GM12878 (cell line): ENCODE data around the gene TRIM46. TPM values are rescaled to one million over a fixed set of nuclear protein-coding genes. Genes with fewer than 3 reads are reported as not detected.

Experiments used
- BCL11A ChIP-seq: IDR thresholded peaks from 2 replicates; pipeline ENCODE4 v1.6.1; 2011; ENCODE audit warnings: low read depth, low read length
- CREB1 ChIP-seq: IDR thresholded peaks from 2 replicates; pipeline ENCODE4 v1.6.1; 2012; ENCODE audit warnings: low read depth, mild to moderate bottlenecking, inconsistent platforms
- CREM ChIP-seq: IDR thresholded peaks from 2 replicates; pipeline ENCODE4 v1.6.1; 2014; ENCODE audit warnings: antibody characterized with exemption, low read depth
- EGR1 ChIP-seq, 2 experiments: IDR thresholded peaks; 1 replicate in 1 of 2; 2 replicates in 1 of 2; pipeline ENCODE4 v1.6.1; 2011 to 2012; ENCODE audit warnings: low read depth in 2 of 2, low read length in 2 of 2, borderline replicate concordance in 1 of 2, mild to moderate bottlenecking in 1 of 2, moderate library complexity in 1 of 2
- HCFC1 ChIP-seq: fragments of 150-350 bp; IDR thresholded peaks from 2 replicates; pipeline ENCODE4 v1.6.1; 2014; ENCODE audit warnings: low read length
- IKZF1 ChIP-seq: fragments of 450-650 bp; conservative IDR thresholded peaks from 2 replicates; pipeline ENCODE4 v1.6.1; 2017; ENCODE audit warnings: antibody characterized with exemption, mild to moderate bottlenecking
- NBN ChIP-seq: fragments of 450-650 bp; IDR thresholded peaks from 2 replicates; pipeline ENCODE4 v1.6.1; 2016
- NR2C1 ChIP-seq: fragments of 450-650 bp; IDR thresholded peaks from 2 replicates; pipeline ENCODE4 v1.6.1; 2017; ENCODE audit warnings: antibody characterized with exemption, mild to moderate bottlenecking, moderate library complexity
- POLR2A ChIP-seq: IDR thresholded peaks from 2 replicates; pipeline ENCODE4 v1.6.1; 2011; ENCODE audit warnings: low read depth, mild to moderate bottlenecking, low read length
- POLR2AphosphoS5 ChIP-seq: IDR thresholded peaks from 2 replicates; pipeline ENCODE4 v1.6.1; 2011; ENCODE audit warnings: mild to moderate bottlenecking, low read length, inconsistent platforms
- SIX5 ChIP-seq: IDR thresholded peaks from 2 replicates; pipeline ENCODE4 v1.6.1; 2011; ENCODE audit warnings: mild to moderate bottlenecking, low read depth, low read length, moderate library complexity; ENCODE audit not compliant: severe bottlenecking
- SMARCA5 ChIP-seq: fragments of 450-650 bp; IDR thresholded peaks from 2 replicates; pipeline ENCODE4 v1.6.1; 2017; ENCODE audit warnings: mild to moderate bottlenecking
- YY1 ChIP-seq: IDR thresholded peaks from 2 replicates; pipeline ENCODE4 v1.6.1; 2011; ENCODE audit warnings: low read depth, mild to moderate bottlenecking, low read length
- ZNF622 ChIP-seq: fragments of 450-650 bp; IDR thresholded peaks from 2 replicates; pipeline ENCODE4 v1.6.1; 2017; ENCODE audit warnings: mild to moderate bottlenecking, inconsistent platforms
- polyA plus RNA-seq, 11 experiments: library from polyadenylated mRNA; depleted of rRNA in 4 of 11; unstranded in 6 of 11; stranded (reverse) in 5 of 11; fragments of >200 nt; fragmentation: Nextera tagmentation in 4 of 11; fragmentation: Illumina TruSeq in 1 of 11; extraction: Ambion mirVana in 4 of 11; extraction: Trizol in 1 of 11; gene quantifications; 1 replicate in 1 of 11; 2 replicates in 10 of 11; pipeline versions ENCODE4 v1.2.1 to v1.2.3, GENCODE V29; 2011 to 2016; ENCODE audit warnings: inconsistent platforms in 2 of 11, missing spikeins in 2 of 11, low read depth in 1 of 11
- total RNA-seq, 4 experiments: library from RNA; depleted of rRNA in 3 of 4; stranded (reverse); fragments of >200 nt in 3 of 4; fragmentation: Illumina TruSeq in 1 of 4; extraction: Trizol in 1 of 4; gene quantifications; 2 replicates each; pipeline versions ENCODE4 v1.2.1 to v1.2.3, GENCODE V29; 2013 to 2021
- TF ChIP-seq, protein P1 (sequence below): fragments of 450-650 bp; IDR thresholded peaks from 2 replicates; pipeline ENCODE4 v1.6.1; 2018; ENCODE audit warnings: mild to moderate bottlenecking, low read depth, moderate library complexity; ENCODE audit not compliant: partially characterized antibody
- TF ChIP-seq, protein P2 (sequence below): IDR thresholded peaks from 2 replicates; pipeline ENCODE4 v1.6.1; 2012; ENCODE audit warnings: low read depth, low read length, improper control_type of control experiment
- TF ChIP-seq, protein P3 (sequence below): fragments of 450-650 bp; formaldehyde crosslinking; IDR thresholded peaks from 2 replicates; pipeline ENCODE4 v1.5.0; 2022; ENCODE audit warnings: mild to moderate bottlenecking, missing genetic modification characterization
- TF ChIP-seq, protein P4 (sequence below): fragments of 450-650 bp; IDR thresholded peaks from 2 replicates; pipeline ENCODE4 v1.6.1; 2017; ENCODE audit warnings: low read depth, mild to moderate bottlenecking, moderate library complexity
- TF ChIP-seq, protein P5 (sequence below): fragments of 450-650 bp; IDR thresholded peaks from 2 replicates; pipeline ENCODE4 v1.6.1; 2018; ENCODE audit warnings: borderline replicate concordance, mild to moderate bottlenecking; ENCODE audit not compliant: partially characterized antibody

TRIM46 gene
- total and polyA plus RNA-seq, 10 of the 15 experiments (the other 5 are each of a cell fraction or from before 2014, with no cell fraction given) = 0.08 to 3.1 (median 0.97) TPM

- TF ChIP-seq, protein P1, sequence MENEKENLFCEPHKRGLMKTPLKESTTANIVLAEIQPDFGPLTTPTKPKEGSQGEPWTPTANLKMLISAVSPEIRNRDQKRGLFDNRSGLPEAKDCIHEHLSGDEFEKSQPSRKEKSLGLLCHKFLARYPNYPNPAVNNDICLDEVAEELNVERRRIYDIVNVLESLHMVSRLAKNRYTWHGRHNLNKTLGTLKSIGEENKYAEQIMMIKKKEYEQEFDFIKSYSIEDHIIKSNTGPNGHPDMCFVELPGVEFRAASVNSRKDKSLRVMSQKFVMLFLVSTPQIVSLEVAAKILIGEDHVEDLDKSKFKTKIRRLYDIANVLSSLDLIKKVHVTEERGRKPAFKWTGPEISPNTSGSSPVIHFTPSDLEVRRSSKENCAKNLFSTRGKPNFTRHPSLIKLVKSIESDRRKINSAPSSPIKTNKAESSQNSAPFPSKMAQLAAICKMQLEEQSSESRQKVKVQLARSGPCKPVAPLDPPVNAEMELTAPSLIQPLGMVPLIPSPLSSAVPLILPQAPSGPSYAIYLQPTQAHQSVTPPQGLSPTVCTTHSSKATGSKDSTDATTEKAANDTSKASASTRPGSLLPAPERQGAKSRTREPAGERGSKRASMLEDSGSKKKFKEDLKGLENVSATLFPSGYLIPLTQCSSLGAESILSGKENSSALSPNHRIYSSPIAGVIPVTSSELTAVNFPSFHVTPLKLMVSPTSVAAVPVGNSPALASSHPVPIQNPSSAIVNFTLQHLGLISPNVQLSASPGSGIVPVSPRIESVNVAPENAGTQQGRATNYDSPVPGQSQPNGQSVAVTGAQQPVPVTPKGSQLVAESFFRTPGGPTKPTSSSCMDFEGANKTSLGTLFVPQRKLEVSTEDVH = peak; percentile 92
- TF ChIP-seq, protein P2, sequence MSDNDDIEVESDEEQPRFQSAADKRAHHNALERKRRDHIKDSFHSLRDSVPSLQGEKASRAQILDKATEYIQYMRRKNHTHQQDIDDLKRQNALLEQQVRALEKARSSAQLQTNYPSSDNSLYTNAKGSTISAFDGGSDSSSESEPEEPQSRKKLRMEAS = no peak
- TF ChIP-seq CREM = peak; percentile 78; the same call in 1 of the 2 replicates
- no peak for TF ChIP-seq SMARCA5
- no peak for TF ChIP-seq ZNF622
- TF ChIP-seq BCL11A = no peak
- peak; percentile 88 for TF ChIP-seq YY1
- TF ChIP-seq NBN = peak; percentile 81
- peak; percentile 76 for TF ChIP-seq POLR2A
- peak; percentile 97 for TF ChIP-seq SIX5
- TF ChIP-seq, protein P3, sequence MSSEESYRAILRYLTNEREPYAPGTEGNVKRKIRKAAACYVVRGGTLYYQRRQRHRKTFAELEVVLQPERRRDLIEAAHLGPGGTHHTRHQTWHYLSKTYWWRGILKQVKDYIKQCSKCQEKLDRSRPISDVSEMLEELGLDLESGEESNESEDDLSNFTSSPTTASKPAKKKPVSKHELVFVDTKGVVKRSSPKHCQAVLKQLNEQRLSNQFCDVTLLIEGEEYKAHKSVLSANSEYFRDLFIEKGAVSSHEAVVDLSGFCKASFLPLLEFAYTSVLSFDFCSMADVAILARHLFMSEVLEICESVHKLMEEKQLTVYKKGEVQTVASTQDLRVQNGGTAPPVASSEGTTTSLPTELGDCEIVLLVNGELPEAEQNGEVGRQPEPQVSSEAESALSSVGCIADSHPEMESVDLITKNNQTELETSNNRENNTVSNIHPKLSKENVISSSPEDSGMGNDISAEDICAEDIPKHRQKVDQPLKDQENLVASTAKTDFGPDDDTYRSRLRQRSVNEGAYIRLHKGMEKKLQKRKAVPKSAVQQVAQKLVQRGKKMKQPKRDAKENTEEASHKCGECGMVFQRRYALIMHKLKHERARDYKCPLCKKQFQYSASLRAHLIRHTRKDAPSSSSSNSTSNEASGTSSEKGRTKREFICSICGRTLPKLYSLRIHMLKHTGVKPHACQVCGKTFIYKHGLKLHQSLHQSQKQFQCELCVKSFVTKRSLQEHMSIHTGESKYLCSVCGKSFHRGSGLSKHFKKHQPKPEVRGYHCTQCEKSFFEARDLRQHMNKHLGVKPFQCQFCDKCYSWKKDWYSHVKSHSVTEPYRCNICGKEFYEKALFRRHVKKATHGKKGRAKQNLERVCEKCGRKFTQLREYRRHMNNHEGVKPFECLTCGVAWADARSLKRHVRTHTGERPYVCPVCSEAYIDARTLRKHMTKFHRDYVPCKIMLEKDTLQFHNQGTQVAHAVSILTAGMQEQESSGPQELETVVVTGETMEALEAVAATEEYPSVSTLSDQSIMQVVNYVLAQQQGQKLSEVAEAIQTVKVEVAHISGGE = peak; percentile 86
- TF ChIP-seq NR2C1 = peak; percentile 87
- TF ChIP-seq, protein P4, sequence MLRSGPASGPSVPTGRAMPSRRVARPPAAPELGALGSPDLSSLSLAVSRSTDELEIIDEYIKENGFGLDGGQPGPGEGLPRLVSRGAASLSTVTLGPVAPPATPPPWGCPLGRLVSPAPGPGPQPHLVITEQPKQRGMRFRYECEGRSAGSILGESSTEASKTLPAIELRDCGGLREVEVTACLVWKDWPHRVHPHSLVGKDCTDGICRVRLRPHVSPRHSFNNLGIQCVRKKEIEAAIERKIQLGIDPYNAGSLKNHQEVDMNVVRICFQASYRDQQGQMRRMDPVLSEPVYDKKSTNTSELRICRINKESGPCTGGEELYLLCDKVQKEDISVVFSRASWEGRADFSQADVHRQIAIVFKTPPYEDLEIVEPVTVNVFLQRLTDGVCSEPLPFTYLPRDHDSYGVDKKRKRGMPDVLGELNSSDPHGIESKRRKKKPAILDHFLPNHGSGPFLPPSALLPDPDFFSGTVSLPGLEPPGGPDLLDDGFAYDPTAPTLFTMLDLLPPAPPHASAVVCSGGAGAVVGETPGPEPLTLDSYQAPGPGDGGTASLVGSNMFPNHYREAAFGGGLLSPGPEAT = peak; percentile 68; the same call in 1 of the 2 replicates
- TF ChIP-seq HCFC1 = peak; percentile 97
- peak; percentile 69; the same call in 1 of the 2 replicates for TF ChIP-seq POLR2AphosphoS5
- peak; percentile 62 to 76; a peak in 2 of 3 replicates for TF ChIP-seq EGR1 (IDR thresholded peaks at IDR 0.05; ENCODE audit: borderline replicate concordance in 1 of 2, low read depth in 2 of 2, low read length in 2 of 2)
- TF ChIP-seq IKZF1 = peak; percentile 93
- peak; percentile 61; the same call in 1 of the 2 replicates for TF ChIP-seq CREB1
- TF ChIP-seq, protein P5, sequence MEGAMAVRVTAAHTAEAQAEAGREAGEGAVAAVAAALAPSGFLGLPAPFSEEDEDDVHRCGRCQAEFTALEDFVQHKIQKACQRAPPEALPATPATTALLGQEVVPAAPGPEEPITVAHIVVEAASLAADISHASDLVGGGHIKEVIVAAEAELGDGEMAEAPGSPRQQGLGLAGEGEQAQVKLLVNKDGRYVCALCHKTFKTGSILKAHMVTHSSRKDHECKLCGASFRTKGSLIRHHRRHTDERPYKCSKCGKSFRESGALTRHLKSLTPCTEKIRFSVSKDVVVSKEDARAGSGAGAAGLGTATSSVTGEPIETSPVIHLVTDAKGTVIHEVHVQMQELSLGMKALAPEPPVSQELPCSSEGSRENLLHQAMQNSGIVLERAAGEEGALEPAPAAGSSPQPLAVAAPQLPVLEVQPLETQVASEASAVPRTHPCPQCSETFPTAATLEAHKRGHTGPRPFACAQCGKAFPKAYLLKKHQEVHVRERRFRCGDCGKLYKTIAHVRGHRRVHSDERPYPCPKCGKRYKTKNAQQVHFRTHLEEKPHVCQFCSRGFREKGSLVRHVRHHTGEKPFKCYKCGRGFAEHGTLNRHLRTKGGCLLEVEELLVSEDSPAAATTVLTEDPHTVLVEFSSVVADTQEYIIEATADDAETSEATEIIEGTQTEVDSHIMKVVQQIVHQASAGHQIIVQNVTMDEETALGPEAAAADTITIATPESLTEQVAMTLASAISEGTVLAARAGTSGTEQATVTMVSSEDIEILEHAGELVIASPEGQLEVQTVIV = peak; percentile 24
Measured at GRCh38 chr1:155139895-155140629, 33.6 kb upstream of the TRIM46 start, which contains the start of gene DPM3 (continued).
